Hepatocyte (in vitro differentiated cells): Measurements from ENCODE around the gene SERPINE1.

ENCODE experiments used
- CTCF ChIP-seq: fragments of 200-600 bp; sonication (generic); IDR thresholded peaks from 2 replicates; pipeline ENCODE4 v1.5.1; 2016; ENCODE audit warnings: antibody characterized with exemption, mild to moderate bottlenecking; ENCODE audit not compliant: poor library complexity
- EZH2 ChIP-seq: fragments of 200-600 bp; sonication (generic); IDR thresholded peaks from 2 replicates; pipeline ENCODE4 v1.6.1; 2016; ENCODE audit warnings: antibody characterized with exemption, mild to moderate bottlenecking, borderline replicate concordance
- EZH2phosphoT487 ChIP-seq: fragments of 200-600 bp; sonication (generic); IDR thresholded peaks from one replicate; pipeline ENCODE4 v1.6.1; 2018; ENCODE audit warnings: antibody characterized with exemption, mild to moderate bottlenecking, low read depth, moderate library complexity; ENCODE audit not compliant: unreplicated experiment, severe bottlenecking

- TF ChIP-seq CTCF (no peak), EZH2 (no peak), EZH2phosphoT487 (no peak)
Measured at GRCh38 chr7:101140339-101140699, 13.4 kb downstream of the SERPINE1 start.
